IMR-90 (cell line): ENCODE data around the gene WRAP73.

Experiments used
- BHLHE40 ChIP-seq: fragments of 150-350 bp; IDR thresholded peaks from 2 replicates; pipeline ENCODE4 v1.6.1; 2016; ENCODE audit warnings: mild to moderate bottlenecking, low read depth, low read length
- CEBPB ChIP-seq: IDR thresholded peaks from 2 replicates; pipeline ENCODE4 v1.6.1; 2012; ENCODE audit warnings: low read depth, low read length, improper control_type of control experiment
- CHD1 ChIP-seq: IDR thresholded peaks from 2 replicates; pipeline ENCODE4 v1.6.1; 2012; ENCODE audit warnings: low read depth, low read length, improper control_type of control experiment
- FOS ChIP-seq: fragments of 150-350 bp; IDR thresholded peaks from 2 replicates; pipeline ENCODE4 v1.6.1; 2016; ENCODE audit warnings: low read depth, low read length
- POLR2A ChIP-seq: IDR thresholded peaks from 2 replicates; pipeline ENCODE4 v1.6.1; 2012; ENCODE audit warnings: mild to moderate bottlenecking, low read depth, low read length
- RAD21 ChIP-seq: IDR thresholded peaks from 2 replicates; pipeline ENCODE4 v1.6.1; 2012; ENCODE audit warnings: low read length, improper control_type of control experiment
- RFX5 ChIP-seq: IDR thresholded peaks from 2 replicates; pipeline ENCODE4 v1.8.0; 2012; ENCODE audit warnings: low read depth, mild to moderate bottlenecking, low read length, moderate library complexity
- TF ChIP-seq, protein P1 (sequence below): conservative IDR thresholded peaks from 2 replicates; pipeline ENCODE4 v1.5.1; 2012; ENCODE audit warnings: mild to moderate bottlenecking, low read depth, low read length, improper control_type of control experiment
- TF ChIP-seq, protein P2 (sequence below): fragments of 150-350 bp; IDR thresholded peaks from 2 replicates; pipeline ENCODE4 v1.6.1; 2017; ENCODE audit warnings: mild to moderate bottlenecking, antibody characterized with exemption, low read length, low read depth

DNA sequence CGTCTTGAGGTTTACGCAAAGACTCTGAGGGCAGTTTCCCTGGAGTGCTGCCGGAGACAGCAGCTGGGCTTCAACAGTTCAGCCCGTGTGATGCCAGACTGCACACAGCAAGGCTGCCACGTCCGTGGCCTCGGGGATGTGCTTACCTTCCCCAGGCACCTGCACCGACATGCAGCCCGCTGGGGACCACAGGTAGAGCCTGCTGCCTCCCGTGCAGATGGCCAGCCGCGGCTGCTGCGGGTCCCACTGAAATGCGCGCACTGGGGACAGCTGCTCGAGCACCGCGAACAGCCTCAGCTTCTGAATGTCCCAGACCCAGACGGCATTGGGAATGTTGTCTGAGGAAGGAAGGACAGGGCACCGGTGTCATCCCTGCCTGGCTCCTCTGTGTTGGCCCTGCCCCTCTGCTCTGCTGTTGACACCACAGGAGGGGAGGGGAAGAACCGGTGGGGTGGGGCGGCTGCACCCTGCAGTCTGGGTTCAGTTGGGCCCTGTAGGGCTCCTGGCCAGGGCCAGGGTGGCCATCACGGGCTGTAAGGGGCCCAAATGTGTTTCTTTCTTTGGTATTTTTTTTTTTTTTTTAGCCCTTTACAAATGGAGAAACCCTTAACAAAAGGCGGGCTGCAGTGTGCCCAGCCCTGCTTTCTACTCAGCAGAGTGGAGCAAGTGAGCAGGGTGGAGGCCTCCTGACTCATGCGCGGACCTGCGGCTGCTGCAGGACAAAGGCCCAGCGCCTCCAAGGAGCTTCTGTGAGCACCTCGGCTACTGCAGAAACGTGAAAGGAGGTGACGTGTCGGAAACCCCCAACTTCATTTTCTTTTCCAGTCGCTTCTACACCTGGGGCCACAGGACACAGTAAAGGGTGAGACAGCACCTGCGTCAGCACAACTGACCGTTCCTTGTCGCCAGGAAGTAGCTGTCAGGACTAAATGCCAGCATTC, 18.3 kb downstream of the WRAP73 start:
- TF ChIP-seq POLR2A (no peak), CHD1 (no peak), BHLHE40 (no peak), RFX5 (no peak), CEBPB (no peak), FOS (no peak), RAD21 (no peak)
- TF ChIP-seq, protein P1, sequence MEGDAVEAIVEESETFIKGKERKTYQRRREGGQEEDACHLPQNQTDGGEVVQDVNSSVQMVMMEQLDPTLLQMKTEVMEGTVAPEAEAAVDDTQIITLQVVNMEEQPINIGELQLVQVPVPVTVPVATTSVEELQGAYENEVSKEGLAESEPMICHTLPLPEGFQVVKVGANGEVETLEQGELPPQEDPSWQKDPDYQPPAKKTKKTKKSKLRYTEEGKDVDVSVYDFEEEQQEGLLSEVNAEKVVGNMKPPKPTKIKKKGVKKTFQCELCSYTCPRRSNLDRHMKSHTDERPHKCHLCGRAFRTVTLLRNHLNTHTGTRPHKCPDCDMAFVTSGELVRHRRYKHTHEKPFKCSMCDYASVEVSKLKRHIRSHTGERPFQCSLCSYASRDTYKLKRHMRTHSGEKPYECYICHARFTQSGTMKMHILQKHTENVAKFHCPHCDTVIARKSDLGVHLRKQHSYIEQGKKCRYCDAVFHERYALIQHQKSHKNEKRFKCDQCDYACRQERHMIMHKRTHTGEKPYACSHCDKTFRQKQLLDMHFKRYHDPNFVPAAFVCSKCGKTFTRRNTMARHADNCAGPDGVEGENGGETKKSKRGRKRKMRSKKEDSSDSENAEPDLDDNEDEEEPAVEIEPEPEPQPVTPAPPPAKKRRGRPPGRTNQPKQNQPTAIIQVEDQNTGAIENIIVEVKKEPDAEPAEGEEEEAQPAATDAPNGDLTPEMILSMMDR, result no peak
- TF ChIP-seq, protein P2, sequence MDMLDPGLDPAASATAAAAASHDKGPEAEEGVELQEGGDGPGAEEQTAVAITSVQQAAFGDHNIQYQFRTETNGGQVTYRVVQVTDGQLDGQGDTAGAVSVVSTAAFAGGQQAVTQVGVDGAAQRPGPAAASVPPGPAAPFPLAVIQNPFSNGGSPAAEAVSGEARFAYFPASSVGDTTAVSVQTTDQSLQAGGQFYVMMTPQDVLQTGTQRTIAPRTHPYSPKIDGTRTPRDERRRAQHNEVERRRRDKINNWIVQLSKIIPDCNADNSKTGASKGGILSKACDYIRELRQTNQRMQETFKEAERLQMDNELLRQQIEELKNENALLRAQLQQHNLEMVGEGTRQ, result no peak
